Calu3 (cell line): ENCODE results near the gene PSMD8. TPM values are rescaled to one million over a fixed set of nuclear protein-coding genes. Genes with fewer than 3 reads are reported as not detected.

Source experiments
- BruUV-seq: library from RNA; stranded (reverse); fragments of 400-500 nt; replicated peaks from 2 replicates; lab custom pipeline; 2021; lab: Mats Ljungman, UMichigan
- CTCF ChIA-PET: fragments of 300-600 bp; sonication (Branson Sonifier 250); formaldehyde crosslinking; loops from one replicate; lab custom pipeline; 2022; ENCODE audit warnings: antibody characterized with exemption; lab: Charles Lee
- DNase-seq: peaks from one replicate; pipeline ENCODE4 v3.0.0; 2022
- H3K27ac Mint-ChIP-seq: one replicate; pipeline ENCODE4 v1.8.0; 2022; ENCODE audit warnings: mixed read lengths; ENCODE audit not compliant: unreplicated experiment
- H3K27me3 Mint-ChIP-seq: one replicate; pipeline ENCODE4 v1.8.0; 2022; ENCODE audit warnings: mixed read lengths; ENCODE audit not compliant: unreplicated experiment
- H3K36me3 Mint-ChIP-seq: one replicate; pipeline ENCODE4 v1.8.0; 2022; ENCODE audit warnings: mild to moderate bottlenecking, moderate library complexity, mixed read lengths; ENCODE audit not compliant: insufficient read depth, unreplicated experiment
- H3K4me1 Mint-ChIP-seq: one replicate; pipeline ENCODE4 v1.8.0; 2022; ENCODE audit warnings: mild to moderate bottlenecking, low read depth, mixed read lengths; ENCODE audit not compliant: unreplicated experiment
- H3K4me3 Mint-ChIP-seq: one replicate; pipeline ENCODE4 v1.8.0; 2022; ENCODE audit warnings: mild to moderate bottlenecking, low read depth, moderate library complexity, mixed read lengths; ENCODE audit not compliant: unreplicated experiment
- H3K9me3 Mint-ChIP-seq: one replicate; pipeline ENCODE4 v1.8.0; 2022; ENCODE audit warnings: low read depth, mixed read lengths; ENCODE audit not compliant: unreplicated experiment
- CTCF ChIP-seq: fragments of 200-600 bp; IDR thresholded peaks from one replicate; pipeline ENCODE4 v1.8.0; 2022; ENCODE audit warnings: antibody characterized with exemption; ENCODE audit not compliant: unreplicated experiment
- intact Hi-C: fragments of 100-400 bp; cut with micrococcal nuclease; formaldehyde crosslinking; loops from one replicate; pipeline ENCODE4 v1.10.0; 2022; ENCODE audit not compliant: unreplicated experiment
- total RNA-seq: library from RNA; stranded (reverse); gene quantifications from 2 replicates; pipeline ENCODE4 v1.2.3, GENCODE V29; 2022

PSMD8 gene
- total RNA-seq, 1 experiment from 2014 or later = 233 TPM

GRCh38 chr19:38373907-38374331, 452 bp upstream of the PSMD8 start:
- Mint-ChIP-seq H3K27ac (peak overlapping the region; percentile 97), H3K27me3 (peaks cover 33% of the 10 kb centered on the region), H3K4me1 (peaks cover 22% of the 10 kb centered on the region), H3K36me3 (peaks cover 41% of the 10 kb centered on the region), H3K4me3 (peak overlapping the region; percentile 97), H3K9me3 (no peaks in the 10 kb centered on the region)
- CTCF ChIA-PET = interaction anchor here (0.8 to 2.5 kb wide), 11 partner anchors 10 to 231 kb away, joined by 3 to 26 read pairs (median 5); partner anchors contain the start of genes CATSPERG, FAM98C, GGN and SPINT2
- no peak for DNase-seq
- intact Hi-C loops = loop anchor here (1.0 kb wide), 1 partner anchor 39 kb away; the partner anchor contains the start of gene CATSPERG
- no TSS peak for BruUV-seq
- no peak for TF ChIP-seq CTCF

GRCh38 chr19:38375098-38375493, 725 bp downstream of the PSMD8 start:
- BruUV-seq = no TSS peak
- H3K27me3 Mint-ChIP-seq = peaks cover 21% of the 10 kb centered on the region

GRCh38 chr19:38375748-38376147, 1.4 kb downstream of the PSMD8 start:
- BruUV-seq = no TSS peak
- peaks cover 54% of the 10 kb centered on the region for H3K36me3 Mint-ChIP-seq
- peak overlapping the region; percentile 97 for H3K27ac Mint-ChIP-seq
- TF ChIP-seq CTCF = no peak
- CTCF ChIA-PET = interaction anchor here (1.0 to 2.5 kb wide), 2 partner anchors 12 to 27 kb away, joined by 5 to 26 read pairs; partner anchors contain the start of genes FAM98C and GGN
- H3K4me1 Mint-ChIP-seq = peaks cover 22% of the 10 kb centered on the region
- H3K9me3 Mint-ChIP-seq = no peaks in the 10 kb centered on the region
- DNase-seq = no peak
- H3K27me3 Mint-ChIP-seq = peaks cover 14% of the 10 kb centered on the region
- peak overlapping the region; percentile 97 for H3K4me3 Mint-ChIP-seq
- intact Hi-C loops = no loop called here

More at GRCh38 chr19:38375098-38375493, 725 bp downstream of the PSMD8 start:
- peaks cover 49% of the 10 kb centered on the region for H3K36me3 Mint-ChIP-seq
- intact Hi-C loops = no loop called here
- H3K27ac Mint-ChIP-seq = peak overlapping the region; percentile 97
- peaks cover 22% of the 10 kb centered on the region for H3K4me1 Mint-ChIP-seq
- TF ChIP-seq CTCF = no peak
- CTCF ChIA-PET = interaction anchor here (1.2 to 2.5 kb wide), 3 partner anchors 13 to 98 kb away, joined by 3 to 26 read pairs (median 12); partner anchors contain the start of gene FAM98C
- no peak for DNase-seq
- H3K4me3 Mint-ChIP-seq = peak overlapping the region; percentile 97
- H3K9me3 Mint-ChIP-seq = no peaks in the 10 kb centered on the region

- intact Hi-C loops = no loop called here
- no peak for TF ChIP-seq CTCF
- Mint-ChIP-seq H3K27me3 (peaks cover 6% of the 10 kb centered on the region), H3K9me3 (no peaks in the 10 kb centered on the region), H3K4me3 (peak overlapping the region; percentile 97), H3K36me3 (peaks cover 59% of the 10 kb centered on the region), H3K27ac (no peak overlapping the region), H3K4me1 (peaks cover 22% of the 10 kb centered on the region)
- no peak for DNase-seq
- CTCF ChIA-PET = no interaction called here
- TSS peak; percentile 24 for BruUV-seq
Observed at GRCh38 chr19:38376576-38376975, 2.2 kb downstream of the PSMD8 start.
